GM18526 (cell line): ENCODE data around the gene TLL2.

Experiments used
- POLR2A ChIP-seq: IDR thresholded peaks from 3 replicates; pipeline ENCODE4 v1.6.1; 2011; ENCODE audit not compliant: insufficient read length; ENCODE audit errors: extremely low read depth

TLL2 gene

DNA sequence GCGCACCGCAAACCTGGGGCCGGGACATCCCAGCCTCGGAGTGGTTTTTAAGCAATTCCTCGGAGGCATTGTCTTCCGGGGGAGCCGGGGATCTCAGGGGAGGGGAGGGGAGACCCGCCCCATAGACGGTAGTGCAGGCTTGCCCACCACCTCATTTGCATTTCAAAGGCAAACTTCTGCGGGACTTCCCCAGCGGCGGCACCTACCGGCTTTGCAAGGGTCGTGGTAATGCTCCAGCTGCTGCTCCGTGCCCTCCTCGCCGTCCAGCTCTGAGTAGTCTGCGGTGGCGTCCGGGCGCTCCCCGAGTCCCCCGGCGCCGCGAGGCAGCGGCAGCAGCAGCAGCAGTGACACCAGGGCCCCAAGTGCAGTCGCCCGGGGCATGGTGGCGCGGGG is 425 bp downstream of the TLL2 start:
- no peak for TF ChIP-seq POLR2A

DNA sequence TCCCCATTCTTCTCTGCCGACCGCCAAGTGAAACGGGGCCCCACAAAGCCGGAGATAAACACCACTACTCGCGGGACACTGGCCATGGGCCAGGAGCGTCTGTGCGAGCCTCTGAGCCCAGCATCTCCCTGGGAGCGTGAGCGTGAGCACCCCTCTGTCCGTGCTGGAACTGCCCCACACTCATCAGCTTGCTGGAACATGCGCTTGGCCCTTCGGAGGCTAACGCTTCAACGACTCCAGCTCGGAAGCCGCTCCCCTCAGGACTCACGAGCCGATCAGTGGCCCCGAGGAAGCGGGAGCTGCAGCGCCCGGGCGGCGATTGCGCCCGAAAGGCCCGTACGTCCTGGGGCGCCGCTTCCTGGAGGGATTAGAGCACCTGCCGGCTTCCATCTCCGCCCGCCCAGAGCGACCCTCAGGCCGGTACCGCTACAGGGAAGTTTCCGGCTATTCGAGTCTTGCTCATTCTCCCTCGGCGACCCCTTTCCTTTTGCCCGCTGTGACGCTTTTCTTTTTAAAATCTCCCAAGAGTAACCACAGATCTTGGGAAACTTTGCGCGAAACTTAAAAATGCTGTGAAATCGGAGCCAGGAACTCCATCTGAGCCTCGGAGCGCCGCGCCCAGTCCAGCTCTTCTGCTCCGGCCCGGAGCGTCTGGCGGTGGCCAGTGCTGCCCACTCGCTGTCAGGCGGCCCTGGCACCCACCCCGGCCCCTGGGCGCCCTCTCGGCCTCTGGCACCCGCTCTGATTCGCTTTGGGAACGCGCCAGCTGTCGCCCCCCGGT is 1.0 kb downstream of the TLL2 start:
- no peak for TF ChIP-seq POLR2A

DNA sequence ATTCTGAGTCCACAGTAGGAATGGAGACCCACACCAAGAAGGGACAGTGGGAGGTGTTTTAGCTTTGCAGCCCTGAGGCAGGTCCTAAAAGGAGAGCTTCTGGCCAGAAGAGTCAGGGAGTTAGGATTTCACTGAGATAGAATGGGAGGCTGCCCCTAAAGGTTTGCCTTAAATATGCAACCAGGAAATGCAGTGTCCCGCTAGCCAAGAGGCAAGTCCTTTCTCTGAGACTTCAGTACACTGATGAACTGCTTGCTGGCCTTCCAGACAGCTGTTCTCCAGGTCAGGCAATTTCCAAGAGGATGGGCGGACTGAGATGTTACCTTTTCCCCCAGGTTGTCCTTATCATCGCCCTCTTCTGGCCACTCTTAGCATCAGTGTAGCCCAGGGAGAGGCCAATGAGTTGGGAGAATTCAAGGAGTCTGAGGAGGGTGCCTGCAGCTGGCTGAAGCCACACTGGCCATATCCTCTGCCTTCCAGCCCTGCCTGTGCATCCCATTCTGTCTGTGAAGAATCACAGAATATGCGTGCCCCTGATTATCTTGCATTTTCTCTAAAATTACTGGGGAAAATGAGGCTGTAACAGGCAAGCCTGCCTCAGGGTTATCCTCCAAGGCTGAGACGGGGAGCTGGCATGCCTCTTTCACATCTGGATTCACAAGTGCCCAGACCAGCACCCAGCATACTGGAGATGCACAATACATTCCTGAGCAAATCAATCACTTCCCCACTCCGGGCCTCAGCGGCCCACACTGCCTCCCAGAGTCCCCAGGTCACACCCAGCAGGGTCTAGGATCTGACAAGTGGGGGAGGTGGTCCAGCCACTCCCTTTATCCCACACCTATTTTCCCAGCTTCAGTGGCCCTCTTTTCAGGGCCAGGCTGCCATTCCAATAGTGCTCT is 2.4 kb downstream of the TLL2 start:
- TF ChIP-seq POLR2A, result no peak

DNA sequence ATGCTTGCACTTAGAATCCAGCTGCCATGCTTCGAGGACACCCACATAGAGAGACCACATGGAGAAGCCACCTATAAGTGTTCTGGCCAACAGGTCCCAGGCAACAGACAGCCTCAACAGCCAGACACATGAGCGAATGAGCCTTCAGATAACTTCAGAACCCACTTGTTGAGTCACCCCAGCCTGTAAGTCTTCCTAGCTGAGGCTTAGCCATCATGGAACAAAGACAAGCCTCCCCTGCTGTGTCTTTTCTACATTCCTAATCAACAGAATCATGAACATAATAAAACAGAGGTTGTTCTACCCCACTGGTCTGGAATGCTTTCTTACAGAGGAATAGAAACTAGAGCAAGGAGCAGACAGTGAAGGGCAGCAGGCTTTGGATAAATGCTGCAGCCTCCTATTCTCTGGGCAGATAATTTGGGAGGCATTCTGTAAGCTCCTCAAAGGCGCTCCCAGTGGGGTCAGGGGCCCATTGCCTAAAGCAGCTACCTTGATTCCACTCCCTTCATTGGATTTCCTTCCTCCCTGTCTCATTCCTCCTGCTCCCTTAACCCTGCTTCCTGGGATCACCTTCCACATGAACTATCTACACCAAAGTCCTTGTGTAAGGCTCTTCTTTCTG is 4.6 kb downstream of the TLL2 start:
- TF ChIP-seq POLR2A, result no peak

DNA sequence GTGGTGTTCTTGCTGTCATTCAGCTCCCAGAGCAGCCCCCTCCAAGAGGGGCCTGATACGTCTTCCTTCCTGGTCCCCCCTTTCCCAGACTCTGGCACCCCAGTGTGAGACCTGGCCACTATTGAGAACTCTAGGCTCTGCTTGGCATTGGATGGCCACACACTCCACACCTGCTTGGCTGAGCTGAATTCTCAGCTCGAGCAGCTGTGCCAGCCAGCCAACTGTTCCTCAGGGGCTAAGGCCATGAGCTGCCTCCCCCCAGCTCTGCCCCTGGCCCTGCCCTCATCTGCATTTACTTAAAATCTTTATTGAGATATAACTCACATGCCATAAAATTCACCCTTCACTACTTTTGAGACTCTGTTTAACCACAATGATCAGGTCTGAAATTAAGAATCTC is 6.7 kb downstream of the TLL2 start:
- no peak for TF ChIP-seq POLR2A

DNA sequence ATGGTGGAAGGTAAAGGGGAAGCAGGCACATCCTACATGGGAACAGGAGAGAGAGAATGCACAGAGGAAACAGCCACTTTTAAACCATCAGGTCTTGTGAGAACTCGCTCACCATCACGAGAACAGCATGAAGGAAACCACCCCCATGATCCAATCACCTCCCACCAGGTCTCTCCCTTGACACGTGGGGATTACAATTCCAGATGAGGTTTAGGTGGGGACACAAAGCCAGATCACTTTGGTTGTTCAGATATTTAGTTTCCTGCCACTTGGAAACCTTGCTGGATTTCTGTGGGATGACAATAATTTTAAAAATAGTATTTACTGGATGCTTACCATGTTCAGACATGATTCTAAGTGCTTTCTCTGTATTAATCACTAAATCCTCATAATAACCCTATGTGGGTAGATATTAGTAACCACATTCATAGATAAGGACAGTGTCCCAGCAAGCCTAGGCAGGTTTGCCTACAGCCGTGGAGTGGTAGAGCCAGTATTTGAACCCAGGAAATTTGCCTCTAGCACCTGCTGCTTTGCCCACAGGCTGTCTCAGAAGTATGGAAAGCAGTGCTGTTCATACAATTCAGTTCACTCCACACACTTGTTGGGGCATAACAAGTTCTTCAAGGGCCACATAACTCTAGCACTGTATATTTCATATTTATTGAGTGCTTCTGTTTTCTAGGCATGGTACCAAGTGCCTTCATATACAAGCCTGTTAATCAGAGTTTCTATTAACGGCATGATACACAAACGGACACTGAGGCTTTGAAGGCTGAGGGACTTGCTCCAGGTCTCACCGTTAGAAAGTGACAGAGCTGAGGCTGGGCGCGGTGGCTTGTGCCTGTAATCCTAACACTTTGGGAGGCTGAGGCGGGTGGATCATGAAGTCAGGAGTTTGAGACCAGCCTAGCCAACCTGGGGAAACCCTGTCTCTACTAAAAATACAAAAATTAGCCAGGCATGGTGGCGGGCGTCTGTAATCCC is 8.3 kb downstream of the TLL2 start:
- TF ChIP-seq POLR2A, result no peak

DNA sequence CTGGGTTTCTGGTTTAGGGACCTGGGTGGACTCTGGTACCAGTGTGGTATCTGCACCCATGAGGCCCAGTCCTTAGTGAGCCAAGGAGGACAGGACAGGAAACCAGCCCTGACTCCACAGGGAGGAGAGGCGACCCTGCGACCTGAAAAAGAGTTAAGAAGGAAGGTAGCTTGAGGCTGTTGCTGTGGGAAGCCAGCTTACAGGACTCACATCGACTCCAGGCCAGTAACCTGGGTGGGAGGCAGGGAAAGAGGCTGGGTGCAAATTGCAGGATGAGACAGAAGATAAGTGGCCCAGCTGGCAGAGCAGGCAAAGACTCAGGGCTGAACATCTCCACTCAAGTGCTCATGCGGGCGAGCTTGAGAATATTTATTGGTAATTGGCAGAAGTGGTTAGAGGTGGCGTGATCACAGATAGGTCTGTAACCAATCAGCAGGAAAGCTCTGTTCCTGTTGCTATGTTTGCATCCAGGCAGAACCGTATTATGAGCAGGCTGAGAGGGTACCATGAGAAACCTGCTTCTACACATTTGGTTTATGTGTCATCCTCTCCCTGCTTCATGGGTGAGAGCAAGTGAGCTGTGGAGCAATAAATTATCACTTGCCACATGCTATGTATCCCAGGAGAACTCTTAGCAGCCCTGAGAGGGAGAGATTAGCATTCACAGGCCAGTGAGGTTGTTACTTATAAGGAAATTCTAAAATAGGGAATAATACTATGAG is 11.0 kb downstream of the TLL2 start:
- TF ChIP-seq POLR2A, result no peak

DNA sequence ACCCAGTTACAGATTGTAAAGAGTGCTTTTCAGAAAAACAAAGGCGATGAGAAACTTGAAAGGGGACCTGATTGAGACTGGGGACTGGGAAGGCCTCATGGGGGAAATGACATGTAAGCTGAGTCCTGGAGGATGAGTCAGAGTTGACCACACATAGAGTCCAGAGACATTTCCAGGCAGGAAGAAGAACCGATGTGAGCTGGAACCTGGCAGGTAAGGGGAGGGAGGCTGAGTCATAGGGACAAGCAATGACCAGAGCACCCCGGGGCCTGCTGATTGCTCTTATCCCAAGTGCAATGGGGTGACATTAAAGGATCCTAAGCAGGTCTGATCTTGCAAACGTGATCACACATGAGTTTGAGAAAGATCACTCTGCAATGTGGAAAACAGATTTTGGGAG is 11.7 kb downstream of the TLL2 start:
- TF ChIP-seq POLR2A, result no peak

DNA sequence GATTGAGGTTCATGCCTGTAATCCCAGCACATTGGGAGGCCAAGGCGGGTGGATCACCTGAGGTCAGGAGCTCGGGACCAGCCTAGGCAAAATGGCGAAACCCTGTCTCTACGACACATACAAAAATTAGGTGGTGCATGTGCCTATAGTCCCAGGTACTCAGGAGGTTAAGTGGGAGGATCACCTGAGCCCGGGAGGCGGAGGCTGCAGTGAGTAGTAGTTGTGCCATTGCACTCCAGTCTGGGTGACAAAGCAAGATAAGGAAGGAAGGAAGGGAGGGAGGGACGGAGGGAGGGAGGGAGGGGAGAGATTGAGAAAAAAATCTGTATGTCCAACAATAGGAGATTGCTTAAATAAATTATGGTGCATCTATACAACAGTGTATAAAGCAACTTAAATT is 13.2 kb downstream of the TLL2 start:
- no peak for TF ChIP-seq POLR2A

DNA sequence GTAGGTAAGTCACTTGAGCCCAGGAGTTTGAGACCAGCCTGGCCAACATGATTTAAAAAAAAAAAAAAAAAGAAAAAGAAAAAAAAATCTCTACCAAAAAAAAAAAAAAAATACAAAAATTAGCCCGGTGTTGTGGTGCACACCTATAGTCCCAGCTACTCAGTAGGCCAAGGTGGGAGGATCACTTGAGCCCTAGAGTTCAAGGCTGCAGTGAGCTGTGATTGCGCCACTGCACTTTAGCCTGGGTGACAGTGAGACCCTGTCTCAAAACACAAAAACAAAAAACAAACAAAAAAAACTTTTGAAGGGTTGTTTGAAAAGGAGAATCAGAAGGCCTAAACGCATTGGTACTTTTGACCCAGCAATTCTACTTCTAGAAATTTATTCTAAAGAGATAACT is 13.7 kb downstream of the TLL2 start:
- TF ChIP-seq POLR2A, result no peak

DNA sequence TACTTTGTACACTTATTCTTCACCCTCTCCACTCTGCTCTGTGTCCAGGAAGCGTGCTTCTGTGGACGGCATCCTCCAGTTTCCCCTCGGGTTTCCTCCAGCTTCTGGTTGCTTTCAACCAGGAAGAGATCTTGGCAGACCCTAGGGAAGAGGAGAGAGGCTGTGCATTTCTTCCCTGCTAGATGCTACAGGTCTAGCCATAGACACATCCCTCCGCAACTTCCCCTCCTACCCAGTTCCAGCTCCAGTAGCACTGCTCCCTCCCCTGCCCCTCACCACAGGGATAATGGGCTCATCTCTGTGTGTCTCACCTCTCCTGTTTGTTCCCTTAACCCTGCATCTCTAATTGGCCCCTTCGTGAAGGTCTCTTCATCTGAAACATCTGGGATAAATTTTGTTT is 16.3 kb downstream of the TLL2 start:
- TF ChIP-seq POLR2A, result no peak

DNA sequence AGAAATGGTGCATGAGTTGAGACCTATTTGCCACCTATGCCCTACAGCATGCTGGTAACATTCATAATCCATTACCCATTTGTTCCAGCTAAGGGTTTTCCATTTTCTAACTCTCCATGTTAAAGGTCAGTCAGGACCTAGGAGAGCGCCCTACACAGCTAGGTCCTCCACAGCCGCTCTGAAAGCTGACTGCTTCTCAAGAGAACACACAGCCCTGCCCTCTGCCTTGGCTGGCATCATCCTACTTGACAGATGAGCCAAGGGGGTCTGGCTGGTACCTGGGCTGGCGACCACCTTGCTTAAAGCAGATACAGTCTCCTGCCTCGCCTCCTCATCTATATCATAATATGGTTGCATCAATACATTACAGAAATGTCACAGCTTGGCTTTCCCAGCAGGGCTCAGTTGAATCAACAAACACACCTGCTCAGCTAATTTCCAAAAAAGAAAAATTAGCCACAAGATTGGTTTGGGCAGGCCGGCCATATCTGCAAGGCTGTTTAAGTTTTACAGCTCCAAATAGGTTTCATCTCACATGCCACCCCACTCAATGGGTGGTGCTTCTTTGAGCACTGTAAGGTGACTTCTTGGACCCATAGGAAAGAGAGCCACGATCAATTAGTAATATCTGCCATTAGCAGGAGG is 17.3 kb downstream of the TLL2 start:
- no peak for TF ChIP-seq POLR2A

DNA sequence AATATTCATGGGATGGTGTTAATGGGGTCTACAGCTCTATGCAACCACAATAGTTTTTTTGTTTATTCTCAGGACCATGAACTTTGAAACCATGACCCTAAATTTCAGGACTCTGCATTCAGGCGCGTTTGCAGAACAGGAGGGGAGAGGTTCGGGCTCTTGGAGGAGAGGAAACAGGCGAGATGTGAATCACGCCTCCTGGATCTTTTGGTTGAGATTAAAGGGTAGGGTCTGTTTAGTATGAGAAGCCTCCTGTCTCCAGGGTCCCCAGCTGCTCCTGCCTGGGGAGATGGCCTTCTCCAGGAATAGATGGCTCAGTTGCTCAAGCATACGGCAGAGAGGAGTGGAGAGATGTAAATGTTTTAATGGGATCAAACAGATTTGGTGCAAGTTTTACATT is 18.2 kb downstream of the TLL2 start:
- TF ChIP-seq POLR2A, result no peak

DNA sequence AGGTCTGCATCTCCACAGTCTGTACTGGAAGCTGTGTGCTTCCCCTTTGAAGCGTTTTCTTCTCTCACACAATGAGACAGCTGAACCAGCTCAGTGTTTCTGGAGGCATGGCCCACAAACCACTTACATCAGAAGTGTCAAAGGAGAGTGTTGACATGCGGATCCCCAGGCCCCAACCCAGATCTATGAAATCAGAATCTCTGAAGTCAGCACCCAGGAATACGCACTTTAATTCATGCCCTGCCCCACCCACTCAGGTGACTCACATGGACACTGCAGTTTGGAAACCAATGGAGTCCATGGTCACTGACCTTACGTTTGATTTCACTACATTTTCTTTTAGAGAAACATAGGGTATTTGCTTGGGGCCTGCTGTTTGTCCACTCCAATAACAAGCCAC is 19.0 kb downstream of the TLL2 start:
- TF ChIP-seq POLR2A, result no peak
